ENCODE results near the gene PAGE2.
"Not testable (repeated sequence)": the region's sequence is repeated elsewhere in the genome, so short reads cannot be mapped to it uniquely, and the experiment has no call there.

PAGE2 gene, protein sequence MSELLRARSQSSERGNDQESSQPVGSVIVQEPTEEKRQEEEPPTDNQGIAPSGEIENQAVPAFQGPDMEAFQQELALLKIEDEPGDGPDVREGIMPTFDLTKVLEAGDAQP

DNA sequence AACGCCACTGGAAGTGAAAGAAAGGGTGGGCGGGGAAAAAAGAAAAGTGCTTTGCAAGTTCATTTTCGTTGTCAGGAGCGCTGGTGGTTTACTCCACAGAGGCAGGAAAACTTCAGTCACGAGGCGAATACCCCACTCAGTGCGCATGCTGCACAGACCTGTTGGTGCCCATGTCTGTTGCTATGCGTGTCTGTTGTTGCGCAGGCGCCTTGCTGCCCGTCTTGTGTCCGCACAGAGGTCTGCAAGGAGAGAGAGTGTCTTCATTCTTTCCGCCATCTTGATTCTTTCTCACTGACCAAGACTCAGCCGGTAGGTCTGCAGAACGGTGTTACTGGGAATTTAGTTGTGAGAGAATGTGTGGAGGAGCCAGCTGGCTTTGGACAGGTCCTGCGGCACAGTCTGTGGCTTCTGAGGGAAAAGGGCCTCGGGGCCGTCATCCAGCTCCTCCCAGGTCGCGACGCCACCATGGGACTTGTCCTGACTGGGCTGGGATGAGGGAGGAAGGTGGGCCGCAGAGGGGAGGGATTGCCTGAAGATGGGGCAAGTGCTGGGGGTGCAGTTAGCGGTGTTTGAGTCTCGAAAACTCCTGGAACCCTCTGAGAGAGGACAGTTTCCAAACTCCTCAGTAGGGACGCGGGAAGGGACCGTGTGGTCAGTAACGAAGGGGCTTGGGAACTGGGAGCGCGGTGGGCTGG is at the start of gene PAGE2:
Gene PAGE2 (plus strand): TSS at position 224 of the 695 bp plus-strand sequence. CDS start 1,003 bp downstream, outside the sequence.
- DNase-seq (ENCODE audit: low read depth in 2 of 3, low spot score in 1 of 3) = no peak

GRCh38 chrX:55039471-55039870 is 49.3 kb upstream of the PAGE2 start:
- no peak for DNase-seq (ENCODE audit: low read depth in 2 of 3, low spot score in 1 of 3)

DNA sequence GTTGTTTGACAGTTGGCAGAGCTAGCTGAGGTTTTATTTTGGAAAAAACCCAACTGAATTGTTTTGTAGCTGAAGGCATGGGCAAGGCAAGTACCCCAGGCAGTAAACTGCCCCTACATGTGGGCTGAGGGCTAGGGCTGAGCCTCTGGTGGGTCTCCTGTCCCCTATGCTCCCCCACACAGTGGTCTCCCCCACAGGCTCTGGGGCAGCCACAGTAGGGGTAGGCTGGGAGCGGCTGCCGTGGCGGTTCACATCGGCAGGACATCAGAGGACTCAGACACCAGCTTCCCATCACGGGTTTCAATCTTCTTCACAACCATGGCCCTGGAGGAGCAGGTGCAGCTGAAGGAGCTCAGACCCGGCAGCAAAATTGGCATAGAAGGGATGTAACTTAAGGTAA is 47.3 kb upstream of the PAGE2 start:
- DNase-seq (ENCODE audit: low read depth in 2 of 3, low spot score in 1 of 3) = no peak

- not testable (repeated sequence) for DNase-seq (ENCODE audit: low read depth in 2 of 3, low spot score in 1 of 3)
These were observed 38.2 kb upstream of the PAGE2 start for GRCh38 chrX:55050599-55050998.

DNA sequence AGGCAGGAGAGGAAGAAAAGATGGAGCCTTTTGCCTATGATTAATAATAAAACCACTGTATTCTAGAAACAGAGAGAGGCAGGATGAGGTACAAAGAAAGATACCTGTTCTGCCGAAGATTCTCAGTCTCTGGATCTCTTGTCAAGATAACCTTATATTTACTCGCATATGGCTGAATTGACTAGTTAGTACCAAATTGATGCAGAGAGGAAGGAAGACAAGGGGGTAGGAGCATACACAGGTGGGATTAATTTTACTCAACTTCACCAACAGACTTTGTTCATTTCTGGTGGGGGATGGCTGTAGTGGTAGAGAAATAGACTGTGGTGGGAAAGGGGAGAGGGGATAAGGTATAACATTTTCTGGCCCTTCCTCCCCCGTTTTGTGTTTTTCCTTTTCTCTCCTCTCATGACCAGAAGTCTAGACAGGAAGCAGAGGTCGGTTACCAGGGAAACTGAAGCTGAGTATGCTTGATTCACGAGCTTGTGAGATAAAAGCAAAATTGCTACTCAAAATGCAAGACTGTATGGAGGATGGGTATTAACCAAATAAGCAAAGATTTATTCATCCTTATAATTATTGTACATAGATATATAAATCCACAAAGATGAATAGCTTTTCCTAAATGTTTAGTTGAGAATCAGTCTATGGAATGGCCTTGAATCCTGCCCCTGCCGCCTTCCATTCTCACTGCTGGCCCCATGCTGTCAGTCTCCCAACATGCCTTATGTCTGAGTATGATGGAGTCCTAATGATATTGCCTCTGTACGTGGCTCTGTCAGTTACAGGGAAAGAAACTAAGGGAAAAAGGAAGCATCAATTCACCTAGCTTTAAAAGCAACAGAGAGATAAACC is 31.8 kb upstream of the PAGE2 start:
- DNase-seq (ENCODE audit: low read depth in 2 of 3, low spot score in 1 of 3) = no peak

GRCh38 chrX:55057675-55058249 is 31.1 kb upstream of the PAGE2 start:
- DNase-seq (ENCODE audit: low read depth in 2 of 3, low spot score in 1 of 3) = peak in 1 of 3 donors; percentile 20

- not testable (repeated sequence) for DNase-seq (ENCODE audit: low read depth in 2 of 3, low spot score in 1 of 3)
These were observed 21.6 kb upstream of the PAGE2 start for GRCh38 chrX:55067180-55067579.

DNA sequence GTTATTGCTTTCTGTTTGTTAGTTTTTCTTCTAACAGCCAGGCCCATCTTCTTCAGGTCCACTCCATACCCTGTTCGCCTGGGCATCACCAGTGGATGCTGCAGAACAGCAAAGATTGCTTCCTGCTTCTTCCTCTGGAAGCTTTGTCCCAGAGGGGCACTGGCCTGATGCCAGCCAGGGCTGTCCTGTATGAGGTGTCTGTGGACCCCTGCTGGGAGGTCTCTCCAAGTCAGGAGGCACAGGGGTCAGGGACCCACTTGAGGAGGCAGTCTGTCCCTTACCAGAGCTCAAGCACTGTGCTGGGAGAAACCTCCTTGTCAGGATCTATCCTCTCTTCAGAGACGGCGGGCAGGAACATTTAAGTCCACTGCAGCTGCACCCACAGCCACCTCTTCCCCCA is 16.5 kb upstream of the PAGE2 start:
- DNase-seq (ENCODE audit: low read depth in 2 of 3, low spot score in 1 of 3) = no peak

DNA sequence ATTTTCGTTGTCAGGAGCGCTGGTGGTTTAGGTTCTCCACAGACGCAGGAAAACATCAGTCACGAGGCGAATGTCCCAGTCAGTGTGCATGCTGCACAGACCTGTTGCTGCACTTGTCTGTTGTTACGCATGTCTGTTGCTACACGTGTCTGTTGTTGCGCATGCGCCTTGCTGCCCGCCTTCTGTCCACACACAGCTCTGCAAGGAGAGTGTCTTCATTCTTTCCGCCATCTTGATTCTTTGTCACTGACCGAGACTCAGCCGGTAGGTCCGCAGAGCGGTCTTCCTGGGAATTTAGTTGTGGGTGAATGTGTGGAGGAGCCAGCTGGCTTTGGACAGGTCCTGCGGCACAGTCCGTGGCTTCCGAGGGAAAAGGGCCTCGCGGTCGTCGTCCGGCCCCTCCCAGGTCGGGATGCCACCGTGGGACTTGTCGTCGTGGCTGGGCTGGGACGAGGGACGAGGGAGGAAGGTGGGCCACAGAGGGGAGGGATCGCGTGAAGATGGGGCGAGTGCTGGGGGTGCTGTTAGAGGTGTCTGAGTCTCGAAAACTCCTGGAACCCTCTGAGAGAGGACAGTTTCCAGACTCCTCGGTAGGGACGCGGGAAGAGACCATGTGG is 13.9 kb upstream of the PAGE2 start, which contains the start of gene PAGE2B:
Gene PAGE2B (plus strand): TSS at position 180 of the 617 bp plus-strand sequence. CDS start 1,012 bp downstream, outside the sequence.
- no peak for DNase-seq (ENCODE audit: low read depth in 2 of 3, low spot score in 1 of 3)

DNA sequence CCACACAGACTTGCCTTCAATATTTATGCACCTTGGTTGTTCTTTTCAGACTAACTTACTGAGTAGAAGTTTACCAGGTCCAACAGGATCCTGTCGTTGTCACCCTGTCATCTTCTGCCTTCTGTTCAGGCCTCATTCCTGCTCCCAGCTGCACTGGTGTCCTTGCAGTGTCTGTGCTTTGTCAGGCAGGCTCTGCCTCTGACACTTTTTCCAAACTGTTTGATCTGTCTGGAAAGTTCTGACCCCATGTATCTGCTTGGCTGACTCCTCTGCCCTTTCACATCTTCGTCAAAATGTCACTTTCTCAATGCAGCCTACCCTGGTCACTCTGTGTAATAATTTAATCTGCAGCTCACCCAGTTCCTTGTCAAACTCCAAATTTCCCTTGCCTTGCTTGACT is 9.9 kb downstream of the PAGE2 start:
- DNase-seq (ENCODE audit: low read depth in 2 of 3, low spot score in 1 of 3) = no peak

DNA sequence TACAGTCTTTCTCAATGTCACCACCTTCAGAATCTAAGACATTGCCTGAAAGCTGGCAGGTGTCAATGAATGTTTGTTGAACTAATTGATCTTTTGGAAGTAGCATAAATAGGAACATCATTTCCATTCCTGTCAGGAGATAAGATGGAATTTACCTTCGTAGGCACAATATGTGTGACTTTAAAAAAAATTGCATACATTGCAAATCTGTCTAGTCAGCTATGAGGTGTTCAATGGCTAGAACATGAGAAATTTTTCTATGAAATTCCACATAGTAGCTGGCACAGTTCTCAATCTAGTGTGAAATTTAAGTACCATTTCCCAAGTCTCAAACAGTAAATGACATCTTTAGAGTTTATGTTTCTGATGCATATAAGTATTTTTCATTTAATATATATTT is 10.3 kb downstream of the PAGE2 start:
- no peak for DNase-seq (ENCODE audit: low read depth in 2 of 3, low spot score in 1 of 3)

DNA sequence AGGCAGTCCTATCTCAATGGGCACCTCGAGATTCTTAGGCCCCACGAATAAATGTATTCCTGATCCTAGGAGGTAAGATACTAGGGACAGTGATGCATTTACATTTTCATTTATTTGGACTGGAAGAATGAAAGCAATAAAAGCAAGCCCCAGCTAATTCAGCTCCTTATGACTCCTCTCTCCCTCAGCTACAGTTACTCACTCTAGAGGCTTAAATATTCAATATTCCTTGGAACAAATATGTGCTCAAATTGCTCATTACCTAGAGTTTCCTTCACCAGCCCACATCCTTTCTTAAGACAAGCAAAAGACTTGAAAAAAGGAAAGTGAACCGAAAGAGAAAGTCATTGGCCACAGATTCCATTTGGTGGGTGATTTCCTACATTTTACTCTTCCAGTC is 13.9 kb downstream of the PAGE2 start:
- DNase-seq (ENCODE audit: low read depth in 2 of 3, low spot score in 1 of 3) = no peak

DNA sequence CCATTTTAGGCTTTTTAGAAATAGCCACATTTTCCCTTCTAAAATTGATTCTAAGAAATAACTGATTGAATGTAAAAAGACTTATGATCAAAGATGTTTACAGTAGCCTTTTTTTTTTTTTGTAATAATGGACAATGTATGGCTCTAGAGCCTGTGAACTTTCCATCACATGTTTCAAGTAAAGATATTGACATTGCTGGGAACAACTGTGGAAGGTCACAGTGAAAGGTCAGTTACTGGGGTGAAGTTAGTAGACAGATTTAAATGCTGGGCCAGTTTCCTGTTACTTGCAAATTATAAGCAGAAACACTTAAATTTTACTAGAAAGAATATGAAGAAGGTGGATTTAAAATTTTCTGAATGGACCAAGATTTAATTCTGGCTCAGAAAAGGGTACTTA is 18.4 kb downstream of the PAGE2 start:
- no peak for DNase-seq (ENCODE audit: low read depth in 2 of 3, low spot score in 1 of 3)

GRCh38 chrX:55107911-55108310 is 19.1 kb downstream of the PAGE2 start:
- DNase-seq (ENCODE audit: low read depth in 2 of 3, low spot score in 1 of 3) = no peak

DNA sequence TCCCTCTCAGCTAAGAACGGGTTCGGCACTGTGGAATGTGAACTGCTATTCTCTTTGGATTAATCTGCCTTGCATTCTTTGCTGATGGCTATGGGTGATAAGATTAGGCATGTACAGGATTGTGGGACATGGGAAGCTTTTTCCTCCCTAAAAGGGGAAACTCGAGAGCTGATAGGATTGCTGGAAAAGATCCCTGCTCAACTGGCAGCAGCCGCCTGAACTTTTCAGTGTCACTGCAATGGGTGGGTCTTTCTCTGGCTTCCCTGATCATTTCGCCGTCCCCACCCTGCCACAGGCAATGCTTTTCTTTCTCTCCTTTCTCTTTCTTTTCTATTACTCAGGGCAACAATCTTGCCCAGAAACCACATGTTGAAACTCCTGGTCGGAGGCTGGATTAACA is 20.5 kb downstream of the PAGE2 start:
- DNase-seq (ENCODE audit: low read depth in 2 of 3, low spot score in 1 of 3) = no peak

GRCh38 chrX:55111578-55112254 is 22.9 kb downstream of the PAGE2 start:
- DNase-seq (ENCODE audit: low read depth in 2 of 3, low spot score in 1 of 3) = no peak

DNA sequence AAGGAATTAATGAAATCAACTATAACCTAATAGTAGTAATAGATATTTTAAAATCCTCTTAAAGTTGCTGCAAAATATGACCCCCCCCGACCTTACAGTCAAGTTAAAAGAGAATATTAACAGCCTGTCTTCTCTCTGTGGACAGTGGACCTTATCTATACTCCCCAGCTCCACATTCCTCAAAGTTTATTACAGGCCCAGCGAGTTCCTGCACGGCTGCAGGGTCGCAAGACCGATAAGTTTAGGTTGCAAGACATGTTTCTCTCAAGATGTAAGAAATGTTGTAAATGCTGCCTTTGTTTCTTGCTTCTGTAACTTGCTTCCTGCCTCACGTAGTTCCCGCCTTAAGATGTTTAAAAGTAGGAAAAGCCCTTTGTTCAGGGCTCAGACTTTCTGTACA is 27.8 kb downstream of the PAGE2 start:
- not testable (repeated sequence) for DNase-seq (ENCODE audit: low read depth in 2 of 3, low spot score in 1 of 3)

DNA sequence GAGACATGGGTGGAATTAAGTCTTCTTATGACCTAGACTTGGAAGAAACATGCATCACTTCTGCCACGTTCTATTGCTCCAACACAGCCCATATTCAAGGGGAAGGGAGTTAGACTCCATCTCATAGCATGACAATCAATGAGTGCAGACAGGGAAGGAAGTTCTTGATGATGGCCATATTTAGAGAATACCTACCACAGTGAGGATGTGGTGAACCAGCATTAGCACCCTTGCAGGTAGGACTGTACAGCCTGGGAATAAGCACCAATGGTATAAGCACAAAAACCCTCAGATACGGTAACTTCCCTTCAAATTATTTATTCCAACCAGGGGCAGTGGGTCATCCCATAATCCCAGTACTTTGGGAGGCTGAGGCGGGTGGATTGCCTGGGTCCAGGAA is 29.8 kb downstream of the PAGE2 start:
- DNase-seq (ENCODE audit: low read depth in 2 of 3, low spot score in 1 of 3) = no peak

GRCh38 chrX:55119271-55119670 is 30.5 kb downstream of the PAGE2 start:
- DNase-seq (ENCODE audit: low read depth in 2 of 3, low spot score in 1 of 3) = no peak

GRCh38 chrX:55119712-55120111 is 30.9 kb downstream of the PAGE2 start:
- DNase-seq (ENCODE audit: low read depth in 2 of 3, low spot score in 1 of 3) = no peak
